ENCODE data around the gene GSS.

Gene GSS

DNA sequence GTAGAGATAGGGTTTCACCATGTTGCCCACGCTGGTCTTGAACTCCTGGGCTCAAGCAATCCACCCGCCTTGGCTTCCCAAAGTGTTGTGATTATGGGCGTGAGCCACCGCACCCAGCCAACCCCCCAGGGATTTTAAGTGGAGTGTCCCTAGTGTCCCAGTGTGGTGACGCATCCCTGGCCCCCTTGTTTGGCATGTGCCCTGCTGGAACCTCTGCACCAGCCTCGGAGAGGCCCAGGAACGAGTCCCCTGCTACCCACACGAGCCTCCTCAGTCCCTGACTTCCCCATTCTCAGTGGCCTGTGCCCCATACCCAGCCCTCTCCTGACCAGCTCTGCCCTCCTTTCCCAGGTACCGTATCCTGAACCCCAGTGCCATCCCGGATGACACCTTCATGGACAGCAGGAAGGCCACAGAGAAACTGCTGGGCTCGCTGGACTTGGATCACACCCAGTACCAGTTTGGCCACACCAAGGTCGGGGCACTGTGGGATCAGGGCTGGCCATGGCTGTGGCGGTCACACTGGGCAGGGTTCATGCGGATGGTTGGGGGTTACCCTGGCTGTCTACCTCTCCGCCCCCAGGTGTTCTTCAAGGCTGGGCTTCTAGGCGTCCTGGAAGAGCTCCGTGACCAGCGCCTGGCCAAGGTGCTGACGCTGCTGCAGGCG is 37.3 kb upstream of the GSS start:
- no peaks in the 10 kb centered on the region for H3K4me1 ChIP-seq (ENCODE audit: control insufficient read depth, insufficient read depth, low read length, poor library complexity, severe bottlenecking)
- H3K27me3 ChIP-seq (replicated peaks; ENCODE audit: control insufficient read depth, insufficient read depth, low read length, poor library complexity, severe bottlenecking) = no peaks in the 10 kb centered on the region
- H3K9me3 ChIP-seq (ENCODE audit: control insufficient read depth, low read length) = no peaks in the 10 kb centered on the region
- no peak overlapping the region for H3K4me3 ChIP-seq (ENCODE audit: insufficient read depth, low read depth, low read length, poor library complexity, severe bottlenecking)
- H3K36me3 ChIP-seq (ENCODE audit: control insufficient read depth, insufficient read depth, low read length) = peaks cover 16% of the 10 kb centered on the region
- no peak for DNase-seq
- H3K27ac ChIP-seq (ENCODE audit: insufficient read depth, low read length, poor library complexity, severe bottlenecking) = no peak overlapping the region

DNA sequence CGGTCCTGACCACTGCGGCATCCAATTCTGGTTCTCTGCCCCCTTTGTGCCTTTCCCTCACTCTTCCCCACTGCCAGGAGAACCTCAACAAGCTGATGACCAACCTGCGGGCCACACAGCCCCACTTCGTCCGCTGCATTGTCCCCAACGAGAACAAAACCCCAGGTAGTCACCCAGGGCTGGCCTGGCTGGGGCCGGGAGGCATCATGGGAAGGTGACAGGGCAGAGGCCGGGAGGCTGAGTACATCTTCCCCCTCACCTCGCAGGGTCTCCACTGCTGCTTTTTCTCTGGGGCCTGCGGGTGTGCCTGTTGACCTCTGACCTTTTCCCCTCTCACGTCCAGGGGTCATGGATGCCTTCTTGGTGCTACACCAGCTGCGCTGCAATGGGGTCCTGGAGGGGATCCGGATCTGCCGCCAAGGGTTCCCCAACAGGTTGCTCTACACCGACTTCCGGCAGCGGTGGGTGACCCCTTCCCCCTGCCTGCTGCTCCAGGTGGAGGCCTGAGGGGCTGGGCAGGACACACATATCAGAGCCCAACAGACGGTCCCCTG is 35.1 kb upstream of the GSS start:
- H3K9me3 ChIP-seq (ENCODE audit: control insufficient read depth, low read length) = no peaks in the 10 kb centered on the region
- no peaks in the 10 kb centered on the region for H3K4me1 ChIP-seq (ENCODE audit: control insufficient read depth, insufficient read depth, low read length, poor library complexity, severe bottlenecking)
- no peak for DNase-seq
- peaks cover 8% of the 10 kb centered on the region for H3K36me3 ChIP-seq (ENCODE audit: control insufficient read depth, insufficient read depth, low read length)
- no peaks in the 10 kb centered on the region for H3K27me3 ChIP-seq (replicated peaks; ENCODE audit: control insufficient read depth, insufficient read depth, low read length, poor library complexity, severe bottlenecking)
- H3K27ac ChIP-seq (ENCODE audit: insufficient read depth, low read length, poor library complexity, severe bottlenecking) = no peak overlapping the region
- H3K4me3 ChIP-seq (ENCODE audit: insufficient read depth, low read depth, low read length, poor library complexity, severe bottlenecking) = no peak overlapping the region

DNA sequence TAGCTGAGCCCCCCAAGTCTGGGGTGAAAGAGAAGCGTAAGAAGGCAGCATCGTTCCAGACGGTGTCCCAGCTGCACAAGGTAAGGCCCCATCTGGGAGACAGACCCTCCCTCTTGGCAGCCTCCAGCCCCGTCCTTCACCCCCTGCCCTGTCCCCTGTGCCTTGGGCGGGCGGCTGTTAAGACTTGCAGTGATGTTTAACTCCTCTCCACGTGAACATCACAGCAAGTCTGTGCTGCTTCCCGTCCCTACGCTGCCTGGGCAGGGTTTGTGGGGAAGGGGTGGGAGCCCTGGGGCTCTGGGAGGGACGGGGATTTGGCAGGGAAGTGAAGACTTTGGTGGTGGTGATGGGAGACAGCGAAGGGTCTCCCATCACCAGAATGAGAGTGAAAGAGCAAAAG is 34.6 kb upstream of the GSS start:
- H3K9me3 ChIP-seq (ENCODE audit: control insufficient read depth, low read length) = no peaks in the 10 kb centered on the region
- no peak overlapping the region for H3K27ac ChIP-seq (ENCODE audit: insufficient read depth, low read length, poor library complexity, severe bottlenecking)
- no peaks in the 10 kb centered on the region for H3K4me1 ChIP-seq (ENCODE audit: control insufficient read depth, insufficient read depth, low read length, poor library complexity, severe bottlenecking)
- DNase-seq = no peak
- H3K36me3 ChIP-seq (ENCODE audit: control insufficient read depth, insufficient read depth, low read length) = peaks cover 7% of the 10 kb centered on the region
- no peaks in the 10 kb centered on the region for H3K27me3 ChIP-seq (replicated peaks; ENCODE audit: control insufficient read depth, insufficient read depth, low read length, poor library complexity, severe bottlenecking)
- no peak overlapping the region for H3K4me3 ChIP-seq (ENCODE audit: insufficient read depth, low read depth, low read length, poor library complexity, severe bottlenecking)

DNA sequence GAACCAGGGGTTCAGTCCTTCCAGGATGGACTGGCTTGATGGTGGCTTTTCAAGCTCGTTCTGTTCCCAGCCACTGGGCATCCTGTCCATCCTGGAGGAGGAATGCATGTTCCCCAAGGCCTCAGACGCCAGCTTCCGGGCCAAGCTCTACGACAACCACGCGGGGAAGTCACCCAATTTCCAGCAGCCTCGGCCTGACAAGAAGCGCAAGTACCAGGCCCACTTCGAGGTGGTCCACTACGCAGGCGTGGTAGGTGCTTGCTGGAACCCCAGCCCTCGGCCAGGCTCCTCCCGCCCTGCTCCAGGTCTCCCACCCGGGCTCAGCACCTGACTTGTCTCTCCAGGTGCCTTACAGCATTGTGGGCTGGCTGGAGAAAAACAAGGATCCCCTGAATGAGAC is 34.1 kb upstream of the GSS start:
- DNase-seq = no peak
- Histone ChIP-seq H3K27me3 (replicated peaks; ENCODE audit: control insufficient read depth, insufficient read depth, low read length, poor library complexity, severe bottlenecking) (no peaks in the 10 kb centered on the region), H3K9me3 (ENCODE audit: control insufficient read depth, low read length) (no peaks in the 10 kb centered on the region), H3K4me1 (ENCODE audit: control insufficient read depth, insufficient read depth, low read length, poor library complexity, severe bottlenecking) (no peaks in the 10 kb centered on the region), H3K27ac (ENCODE audit: insufficient read depth, low read length, poor library complexity, severe bottlenecking) (no peak overlapping the region), H3K36me3 (ENCODE audit: control insufficient read depth, insufficient read depth, low read length) (peaks cover 6% of the 10 kb centered on the region), H3K4me3 (ENCODE audit: insufficient read depth, low read depth, low read length, poor library complexity, severe bottlenecking) (no peak overlapping the region)

DNA sequence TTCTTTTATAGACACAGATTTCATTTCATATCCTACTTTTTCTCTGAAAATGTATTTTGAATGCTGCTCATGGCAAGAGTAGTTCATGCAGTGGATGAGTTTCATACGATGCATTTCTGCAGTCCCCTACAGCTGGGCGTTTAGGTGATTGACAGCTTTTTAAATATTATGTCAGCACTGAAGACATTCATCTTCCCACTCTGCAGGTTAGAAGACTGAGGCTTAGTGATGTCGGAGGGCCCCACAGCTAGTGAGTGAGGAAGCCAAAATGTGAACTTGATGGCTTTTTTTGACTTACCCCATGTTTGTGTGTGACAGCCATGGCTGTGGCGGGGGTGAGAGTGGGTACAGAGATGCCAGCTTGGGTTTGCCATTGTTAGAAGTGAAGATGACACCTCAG is 33.5 kb upstream of the GSS start:
- Histone ChIP-seq H3K9me3 (ENCODE audit: control insufficient read depth, low read length) (no peaks in the 10 kb centered on the region), H3K36me3 (ENCODE audit: control insufficient read depth, insufficient read depth, low read length) (peaks cover under 1% of the 10 kb centered on the region), H3K27ac (ENCODE audit: insufficient read depth, low read length, poor library complexity, severe bottlenecking) (no peak overlapping the region), H3K4me1 (ENCODE audit: control insufficient read depth, insufficient read depth, low read length, poor library complexity, severe bottlenecking) (no peaks in the 10 kb centered on the region), H3K4me3 (ENCODE audit: insufficient read depth, low read depth, low read length, poor library complexity, severe bottlenecking) (no peak overlapping the region), H3K27me3 (replicated peaks; ENCODE audit: control insufficient read depth, insufficient read depth, low read length, poor library complexity, severe bottlenecking) (no peaks in the 10 kb centered on the region)
- no peak for DNase-seq

DNA sequence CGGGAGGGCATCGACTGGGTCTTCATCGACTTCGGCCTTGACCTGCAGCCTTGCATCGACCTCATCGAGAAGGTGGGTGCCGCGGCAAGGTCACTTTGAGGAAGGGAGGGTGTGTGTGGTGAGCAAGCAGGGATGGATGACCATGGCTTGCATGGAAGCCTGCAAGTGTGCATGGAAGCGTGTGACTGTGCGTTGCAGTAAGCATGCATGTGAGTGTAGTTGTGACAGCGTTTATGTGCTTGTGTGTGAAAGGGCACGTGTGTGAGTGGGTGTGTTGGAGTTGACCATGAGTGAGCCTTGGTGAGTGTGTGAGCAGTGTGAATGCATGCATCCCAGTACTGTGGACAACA is 32.6 kb upstream of the GSS start:
- H3K4me3 ChIP-seq (ENCODE audit: insufficient read depth, low read depth, low read length, poor library complexity, severe bottlenecking) = no peak overlapping the region
- no peak for DNase-seq

DNA sequence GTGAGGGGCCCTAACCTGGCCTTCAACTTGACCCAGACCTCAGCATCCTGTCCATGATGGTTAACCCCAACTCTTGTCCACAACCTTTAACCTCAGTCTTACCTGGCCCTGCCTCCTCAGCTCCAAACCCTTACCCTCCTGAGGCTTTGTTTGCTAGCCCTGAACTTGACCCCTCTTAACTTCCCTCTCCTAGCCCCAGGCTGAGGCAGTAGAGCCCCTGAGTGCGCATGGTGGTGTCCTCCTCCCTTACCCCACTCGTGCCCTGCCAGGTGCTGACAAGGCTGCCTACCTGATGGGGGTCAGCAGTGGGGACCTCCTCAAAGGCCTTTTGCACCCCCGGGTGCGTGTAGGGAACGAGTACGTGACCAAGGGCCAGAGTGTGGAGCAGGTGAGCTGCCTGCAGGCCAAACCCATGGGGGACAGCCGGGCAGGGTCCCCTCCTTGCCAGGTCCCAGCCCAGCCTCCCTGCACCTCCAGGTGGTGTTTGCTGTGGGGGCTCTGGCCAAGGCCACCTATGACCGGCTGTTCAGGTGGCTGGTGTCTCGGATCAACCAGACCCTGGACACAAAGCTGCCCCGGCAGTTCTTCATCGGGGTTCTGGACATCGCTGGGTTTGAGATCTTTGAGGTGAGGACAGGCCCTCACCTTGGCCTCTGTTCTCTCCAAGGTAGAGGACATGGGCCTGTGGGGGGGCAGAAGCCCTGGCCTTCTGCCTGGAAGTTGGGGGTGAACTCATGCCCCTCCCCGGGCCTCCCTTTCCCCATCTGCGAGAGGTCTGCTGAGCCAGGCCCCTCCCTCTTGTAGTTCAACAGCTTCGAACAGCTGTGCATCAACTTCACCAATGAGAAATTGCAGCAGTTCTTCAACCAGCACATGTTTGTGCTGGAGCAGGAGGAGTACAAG is 31.9 kb upstream of the GSS start:
- Histone ChIP-seq H3K27me3 (replicated peaks; ENCODE audit: control insufficient read depth, insufficient read depth, low read length, poor library complexity, severe bottlenecking) (no peaks in the 10 kb centered on the region), H3K4me1 (ENCODE audit: control insufficient read depth, insufficient read depth, low read length, poor library complexity, severe bottlenecking) (no peaks in the 10 kb centered on the region), H3K4me3 (ENCODE audit: insufficient read depth, low read depth, low read length, poor library complexity, severe bottlenecking) (no peak overlapping the region)

More for the DNA sequence above, 32.6 kb upstream of the GSS start:
- no peaks in the 10 kb centered on the region for H3K27me3 ChIP-seq (replicated peaks; ENCODE audit: control insufficient read depth, insufficient read depth, low read length, poor library complexity, severe bottlenecking)
- H3K27ac ChIP-seq (ENCODE audit: insufficient read depth, low read length, poor library complexity, severe bottlenecking) = no peak overlapping the region
- H3K36me3 ChIP-seq (ENCODE audit: control insufficient read depth, insufficient read depth, low read length) = no peaks in the 10 kb centered on the region
- H3K4me1 ChIP-seq (ENCODE audit: control insufficient read depth, insufficient read depth, low read length, poor library complexity, severe bottlenecking) = no peaks in the 10 kb centered on the region
- no peaks in the 10 kb centered on the region for H3K9me3 ChIP-seq (ENCODE audit: control insufficient read depth, low read length)

DNA sequence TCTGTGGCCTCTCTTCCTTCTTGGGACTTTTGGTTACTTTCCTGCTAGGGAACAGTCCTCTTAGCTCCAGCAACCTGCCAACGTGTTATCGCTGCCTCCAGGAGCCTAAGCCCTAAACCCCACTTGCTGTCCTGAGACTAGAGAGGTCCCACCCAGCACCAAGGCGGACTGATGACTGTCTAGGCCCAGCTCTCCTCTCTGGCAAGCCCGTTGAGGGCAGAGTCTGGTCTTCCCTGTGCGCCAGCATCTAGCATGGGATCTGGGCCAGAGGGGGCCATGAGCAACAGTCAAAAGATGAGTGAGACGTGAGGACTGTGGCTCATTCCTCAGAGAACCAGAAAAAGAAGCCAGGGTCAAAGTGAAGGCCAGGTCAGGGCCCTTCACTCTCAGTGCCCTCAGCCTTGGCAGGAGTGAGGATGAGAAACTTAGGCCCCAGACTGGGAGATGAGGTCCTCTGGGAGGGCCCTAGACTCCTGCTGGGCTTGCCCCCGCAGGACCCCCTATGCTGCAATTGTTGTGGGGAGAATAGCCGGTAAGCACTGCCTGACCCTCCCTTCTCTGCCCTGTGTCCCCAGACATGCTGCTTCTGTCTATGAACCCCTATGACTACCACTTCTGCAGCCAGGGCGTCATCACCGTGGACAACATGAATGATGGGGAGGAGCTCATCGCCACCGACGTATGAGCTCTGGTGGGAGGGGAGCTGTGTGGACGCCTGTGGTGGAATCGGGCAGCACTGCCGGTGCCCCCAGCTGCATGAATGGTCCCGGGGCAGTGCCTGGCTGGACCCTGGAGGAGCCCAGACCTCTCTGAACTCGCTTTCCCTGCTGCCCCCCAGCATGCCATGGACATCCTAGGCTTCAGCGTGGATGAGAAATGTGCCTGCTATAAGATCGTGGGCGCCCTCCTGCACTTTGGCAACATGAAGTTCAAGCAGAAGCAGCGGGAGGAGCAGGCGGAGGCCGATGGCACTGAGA is 31.0 kb upstream of the GSS start:
- H3K27ac ChIP-seq (ENCODE audit: insufficient read depth, low read length, poor library complexity, severe bottlenecking) = no peak overlapping the region
- H3K4me3 ChIP-seq (ENCODE audit: insufficient read depth, low read depth, low read length, poor library complexity, severe bottlenecking) = no peak overlapping the region
- H3K27me3 ChIP-seq (replicated peaks; ENCODE audit: control insufficient read depth, insufficient read depth, low read length, poor library complexity, severe bottlenecking) = no peaks in the 10 kb centered on the region
- H3K36me3 ChIP-seq (ENCODE audit: control insufficient read depth, insufficient read depth, low read length) = no peaks in the 10 kb centered on the region
- H3K4me1 ChIP-seq (ENCODE audit: control insufficient read depth, insufficient read depth, low read length, poor library complexity, severe bottlenecking) = no peaks in the 10 kb centered on the region
- no peak for DNase-seq
- no peaks in the 10 kb centered on the region for H3K9me3 ChIP-seq (ENCODE audit: control insufficient read depth, low read length)

More for the DNA sequence above, 31.9 kb upstream of the GSS start:
- no peak for DNase-seq
- Histone ChIP-seq H3K36me3 (ENCODE audit: control insufficient read depth, insufficient read depth, low read length) (no peaks in the 10 kb centered on the region), H3K9me3 (ENCODE audit: control insufficient read depth, low read length) (no peaks in the 10 kb centered on the region), H3K27ac (ENCODE audit: insufficient read depth, low read length, poor library complexity, severe bottlenecking) (no peak overlapping the region)

DNA sequence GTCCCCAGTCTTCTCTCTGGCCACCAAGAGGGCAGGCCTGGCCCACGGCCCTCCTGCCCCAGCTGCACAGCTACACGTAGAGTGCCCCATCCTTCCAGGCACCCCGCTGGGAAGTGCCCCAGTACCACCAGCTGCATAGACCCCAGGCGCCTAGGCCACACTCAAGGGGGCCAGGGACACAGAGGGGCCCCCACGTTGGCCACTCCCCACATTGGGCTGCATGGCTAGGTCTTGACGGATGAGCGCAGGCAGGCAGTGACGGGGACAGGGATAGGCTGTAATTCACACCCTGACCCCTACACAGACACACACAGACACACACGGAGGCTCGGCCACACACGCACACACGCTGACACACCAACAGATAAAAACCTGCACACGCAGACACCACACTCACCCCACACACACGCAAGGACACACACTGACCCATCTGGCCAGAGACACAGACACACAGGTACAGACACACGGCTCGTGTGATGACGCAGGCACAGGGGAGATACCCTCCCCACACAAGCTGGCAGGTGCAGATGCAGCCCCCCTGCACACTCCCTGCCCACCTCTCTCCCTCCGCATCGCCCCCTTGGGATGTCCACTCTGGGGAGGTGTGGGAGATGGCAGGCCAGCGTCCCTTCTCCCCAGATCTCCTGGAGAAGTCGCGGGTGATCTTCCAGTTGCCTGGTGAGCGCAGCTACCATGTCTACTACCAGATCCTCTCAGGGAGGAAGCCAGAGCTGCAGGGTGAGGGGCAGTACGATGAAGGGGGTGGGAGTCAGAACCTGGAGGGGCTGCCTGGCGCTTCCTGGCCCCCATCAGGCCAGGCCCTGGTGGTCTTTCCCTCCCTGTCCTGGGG is 30.1 kb upstream of the GSS start:
- Histone ChIP-seq H3K36me3 (ENCODE audit: control insufficient read depth, insufficient read depth, low read length) (no peaks in the 10 kb centered on the region), H3K9me3 (ENCODE audit: control insufficient read depth, low read length) (no peaks in the 10 kb centered on the region), H3K4me3 (ENCODE audit: insufficient read depth, low read depth, low read length, poor library complexity, severe bottlenecking) (no peak overlapping the region), H3K27ac (ENCODE audit: insufficient read depth, low read length, poor library complexity, severe bottlenecking) (no peak overlapping the region), H3K27me3 (replicated peaks; ENCODE audit: control insufficient read depth, insufficient read depth, low read length, poor library complexity, severe bottlenecking) (no peaks in the 10 kb centered on the region), H3K4me1 (ENCODE audit: control insufficient read depth, insufficient read depth, low read length, poor library complexity, severe bottlenecking) (no peaks in the 10 kb centered on the region)
- no peak for DNase-seq

Data from effector memory CD4-positive, alpha-beta T cell (primary cell).